Measurements from ENCODE around the gene CTDSP1.
A peak's percentile ranks its signal among the peaks of the same experiment; 100 is the strongest.

CTDSP1 gene

GRCh38 chr2:218392891-218393462 lies 6.7 kb upstream of the CTDSP1 start:
- Mint-ChIP-seq H3K4me1 (peaks cover 41% of the 10 kb centered on the region), H3K4me3 (no peak overlapping the region), H3K27ac (peak overlapping the region; percentile 67), H3K36me3 (peaks cover 20% of the 10 kb centered on the region), H3K9me3 (no peaks in the 10 kb centered on the region)
- DNase-seq (ENCODE audit: low spot score in 2 of 2), result no peak
- ATAC-seq, result no peak

- DNase-seq (ENCODE audit: low spot score in 2 of 2), result no peak
- Mint-ChIP-seq H3K9me3 (no peaks in the 10 kb centered on the region), H3K27ac (peak overlapping the region; percentile 67), H3K36me3 (peaks cover 25% of the 10 kb centered on the region), H3K4me1 (peaks cover 42% of the 10 kb centered on the region), H3K4me3 (no peak overlapping the region)
- ATAC-seq, result no peak
Measured at GRCh38 chr2:218393750-218394290, 5.8 kb upstream of the CTDSP1 start.

- Mint-ChIP-seq H3K27ac (peak overlapping the region; percentile 96), H3K4me1 (peaks cover 42% of the 10 kb centered on the region), H3K4me3 (peak overlapping the region; percentile 95), H3K36me3 (peaks cover 32% of the 10 kb centered on the region), H3K9me3 (no peaks in the 10 kb centered on the region)
- ATAC-seq, result no peak
- DNase-seq (ENCODE audit: low spot score in 2 of 2), result peak in 1 of 2 donors; percentile 53
Measured at GRCh38 chr2:218394298-218395089, 5.2 kb upstream of the CTDSP1 start.

GRCh38 chr2:218395090-218395444 lies 4.6 kb upstream of the CTDSP1 start:
- peaks cover 42% of the 10 kb centered on the region for H3K4me1 Mint-ChIP-seq

GRCh38 chr2:218395456-218395825 lies 4.2 kb upstream of the CTDSP1 start:
- H3K4me1 Mint-ChIP-seq, result peaks cover 42% of the 10 kb centered on the region
- H3K27ac Mint-ChIP-seq, result peak overlapping the region; percentile 96
- DNase-seq (ENCODE audit: low spot score in 2 of 2) (no peak), ATAC-seq (no peak)
- peaks cover 41% of the 10 kb centered on the region for H3K36me3 Mint-ChIP-seq
- H3K9me3 Mint-ChIP-seq, result no peaks in the 10 kb centered on the region
- peak overlapping the region; percentile 95 for H3K4me3 Mint-ChIP-seq

More at GRCh38 chr2:218395090-218395444, 4.6 kb upstream of the CTDSP1 start:
- Mint-ChIP-seq H3K4me3 (peak overlapping the region; percentile 95), H3K36me3 (peaks cover 37% of the 10 kb centered on the region), H3K9me3 (no peaks in the 10 kb centered on the region), H3K27ac (peak overlapping the region; percentile 96)
- ATAC-seq, result no peak
- peak in 1 of 2 donors; percentile 56 for DNase-seq (ENCODE audit: low spot score in 2 of 2)

- Mint-ChIP-seq H3K36me3 (peaks cover 42% of the 10 kb centered on the region), H3K27ac (peak overlapping the region; percentile 96), H3K9me3 (no peaks in the 10 kb centered on the region)
Measured at GRCh38 chr2:218395826-218396687, 3.6 kb upstream of the CTDSP1 start.

GRCh38 chr2:218396688-218397462 lies 2.8 kb upstream of the CTDSP1 start:
- peaks cover 50% of the 10 kb centered on the region for H3K4me1 Mint-ChIP-seq
- ATAC-seq (peak; percentile 0), DNase-seq (ENCODE audit: low spot score in 2 of 2) (peak in 1 of 2 donors; percentile 85)
- peak overlapping the region; percentile 96 for H3K27ac Mint-ChIP-seq
- no peaks in the 10 kb centered on the region for H3K9me3 Mint-ChIP-seq
- peak overlapping the region; percentile 95 for H3K4me3 Mint-ChIP-seq
- H3K36me3 Mint-ChIP-seq, result peaks cover 48% of the 10 kb centered on the region

More at GRCh38 chr2:218395826-218396687, 3.6 kb upstream of the CTDSP1 start:
- peak; percentile 68 for ATAC-seq
- DNase-seq (ENCODE audit: low spot score in 2 of 2), result peak; percentile 96 to 98
- Mint-ChIP-seq H3K4me3 (peak overlapping the region; percentile 95), H3K4me1 (peaks cover 42% of the 10 kb centered on the region)

GRCh38 chr2:218397463-218397819 lies 2.2 kb upstream of the CTDSP1 start:
- Mint-ChIP-seq H3K36me3 (peaks cover 54% of the 10 kb centered on the region), H3K4me1 (peaks cover 56% of the 10 kb centered on the region)

GRCh38 chr2:218397820-218398436 lies 1.7 kb upstream of the CTDSP1 start:
- peaks cover 61% of the 10 kb centered on the region for H3K4me1 Mint-ChIP-seq

More at GRCh38 chr2:218397463-218397819, 2.2 kb upstream of the CTDSP1 start:
- Mint-ChIP-seq H3K4me3 (peak overlapping the region; percentile 95), H3K9me3 (no peaks in the 10 kb centered on the region), H3K27ac (peak overlapping the region; percentile 96)
- no peak for DNase-seq (ENCODE audit: low spot score in 2 of 2)
- ATAC-seq, result no peak

GRCh38 chr2:218398437-218399390 lies 954 bp upstream of the CTDSP1 start:
- H3K27ac Mint-ChIP-seq, result peak overlapping the region; percentile 96
- ATAC-seq, result peak; percentile 52
- peaks cover 66% of the 10 kb centered on the region for H3K36me3 Mint-ChIP-seq
- H3K9me3 Mint-ChIP-seq, result no peaks in the 10 kb centered on the region
- H3K4me3 Mint-ChIP-seq, result peak overlapping the region; percentile 95
- peak; percentile 60 to 87 for DNase-seq (ENCODE audit: low spot score in 2 of 2)
- H3K4me1 Mint-ChIP-seq, result peaks cover 68% of the 10 kb centered on the region

More at GRCh38 chr2:218397820-218398436, 1.7 kb upstream of the CTDSP1 start:
- Mint-ChIP-seq H3K4me3 (peak overlapping the region; percentile 95), H3K36me3 (peaks cover 59% of the 10 kb centered on the region), H3K27ac (peak overlapping the region; percentile 96), H3K9me3 (no peaks in the 10 kb centered on the region)
- ATAC-seq (peak; percentile 41), DNase-seq (ENCODE audit: low spot score in 2 of 2) (peak in 1 of 2 donors; percentile 61)

- peak in 1 of 2 donors; percentile 77 for DNase-seq (ENCODE audit: low spot score in 2 of 2)
Measured at GRCh38 chr2:218400167-218400929, 680 bp downstream of the CTDSP1 start.

GRCh38 chr2:218400930-218401881 lies 1.5 kb downstream of the CTDSP1 start:
- DNase-seq (ENCODE audit: low spot score in 2 of 2) (peak in 1 of 2 donors; percentile 69), ATAC-seq (no peak)
- peak overlapping the region; percentile 95 for H3K4me3 Mint-ChIP-seq
- peaks cover 69% of the 10 kb centered on the region for H3K4me1 Mint-ChIP-seq
- H3K27ac Mint-ChIP-seq, result peak overlapping the region; percentile 89
- H3K9me3 Mint-ChIP-seq, result no peaks in the 10 kb centered on the region
- H3K36me3 Mint-ChIP-seq, result peaks cover 87% of the 10 kb centered on the region

More at GRCh38 chr2:218400167-218400929, 680 bp downstream of the CTDSP1 start:
- peak overlapping the region; percentile 95 for H3K4me3 Mint-ChIP-seq
- peaks cover 70% of the 10 kb centered on the region for H3K4me1 Mint-ChIP-seq
- H3K9me3 Mint-ChIP-seq, result no peaks in the 10 kb centered on the region
- no peak for ATAC-seq
- peak overlapping the region; percentile 96 for H3K27ac Mint-ChIP-seq
- H3K36me3 Mint-ChIP-seq, result peaks cover 83% of the 10 kb centered on the region
